NCI-H1417 (cell line): ENCODE data around the gene GOLGA8S.
"Not testable (repeated sequence)": the region's sequence is repeated elsewhere in the genome, so short reads cannot be mapped to it uniquely, and the experiment has no call there.

Experiments used
- DNase-seq, 3 experiments: peaks; one replicate each; lab custom pipeline; 2025; lab: John Stamatoyannopoulos, UW

The GOLGA8S gene

GRCh38 chr15:23399207-23399606 lies 44.7 kb downstream of the GOLGA8S start:
- DNase-seq: not testable (repeated sequence)

- no peak for DNase-seq
Observed at GRCh38 chr15:23401627-23402026, 47.1 kb downstream of the GOLGA8S start.

GRCh38 chr15:23402140-23402539 lies 47.6 kb downstream of the GOLGA8S start:
- DNase-seq: no peak

- no peak for DNase-seq
Observed at GRCh38 chr15:23402544-23402943, 48.0 kb downstream of the GOLGA8S start.

- DNase-seq: no peak
Observed at GRCh38 chr15:23403550-23403949, 49.0 kb downstream of the GOLGA8S start.

GRCh38 chr15:23411841-23412240 lies 57.3 kb downstream of the GOLGA8S start:
- DNase-seq: no peak

GRCh38 chr15:23412881-23413600 lies 58.5 kb downstream of the GOLGA8S start:
- DNase-seq: not testable (repeated sequence)
